Kidney (tissue), 14 donors: ENCODE data around the gene GRIA2. TPM values are rescaled to one million over a fixed set of nuclear protein-coding genes. Genes with fewer than 3 reads are reported as not detected.

Experiments
- DNase-seq, 5 donors: peaks; one replicate each; pipeline ENCODE4 v3.0.0-alpha.2; 2013 to 2020
- FAIRE-seq: peaks from 2 replicates; lab custom pipeline; 2012; peaks lifted over from hg19 to GRCh38; lab: Jason Lieb, UNC
- H3K27ac ChIP-seq, 2 donors: one replicate each; pipeline ENCODE4 v1.7.0; 2013; ENCODE audit warnings: low read depth in 2 of 2, low read length in 2 of 2, inconsistent platforms in 1 of 2
- H3K27me3 ChIP-seq: one replicate; pipeline ENCODE4 v1.7.1; 2013; ENCODE audit warnings: low read length, inconsistent platforms; ENCODE audit not compliant: control insufficient read depth, insufficient read depth
- H3K36me3 ChIP-seq, 3 donors: one replicate each; pipeline versions ENCODE4 v1.7.0 to v1.7.1; 2013; ENCODE audit warnings: low read length in 3 of 3, control low read depth in 1 of 3, inconsistent platforms in 1 of 3; ENCODE audit not compliant: insufficient read depth in 3 of 3, control insufficient read depth in 2 of 3
- H3K4me1 ChIP-seq, 3 donors: one replicate each; pipeline versions ENCODE4 v1.7.0 to v1.7.1; 2013; ENCODE audit warnings: low read length in 3 of 3, inconsistent platforms in 1 of 3, low read depth in 1 of 3; ENCODE audit not compliant: control insufficient read depth in 2 of 3, insufficient read depth in 2 of 3
- H3K4me3 ChIP-seq, 3 donors: one replicate each; pipeline versions ENCODE4 v1.7.0 to v1.8.1; 2013; ENCODE audit warnings: low read length in 3 of 3, control low read depth in 1 of 3, inconsistent platforms in 1 of 3
- H3K9ac ChIP-seq, 3 donors: one replicate each; pipeline versions ENCODE4 v1.7.0 to v1.7.1; 2013; ENCODE audit warnings: low read length in 3 of 3, control low read depth in 1 of 3, inconsistent platforms in 1 of 3
- H3K9me3 ChIP-seq, 3 donors: one replicate each; pipeline versions ENCODE4 v1.7.0 to v1.7.1; 2013; ENCODE audit warnings: low read length in 3 of 3, control low read depth in 1 of 3, inconsistent platforms in 1 of 3; ENCODE audit not compliant: control insufficient read depth in 2 of 3, insufficient read depth in 1 of 3
- intact Hi-C: fragments of 100-400 bp; cut with DNase I; formaldehyde crosslinking; loops from one replicate; pipeline ENCODE4 v1.11.1; 2022
- polyA plus RNA-seq: library from polyadenylated mRNA; stranded (reverse); fragments of 350-450 nt; fragmentation: Illumina TruSeq; extraction: RNeasy Lipid Tissue Mini Kit (QIAGEN cat#74804); gene quantifications from one replicate; pipeline ENCODE4 v1.2.3, GENCODE V29; 2014; ENCODE audit warnings: low read depth, low replicate concordance; ENCODE audit not compliant: insufficient read depth
- total RNA-seq: library from RNA; stranded (reverse); fragmentation: NEBNext Ultra II Directional; extraction: Animal tissue kit (Norgen Biotek cat#: 25700); gene quantifications from one replicate; pipeline ENCODE4 v1.2.1, GENCODE V29; 2021
- TF ChIP-seq, protein P1 (sequence below): IDR thresholded peaks from 3 replicates; pipeline ENCODE4 v1.5.1; 2012; ENCODE audit warnings: mild to moderate bottlenecking, moderate library complexity, borderline replicate concordance; ENCODE audit not compliant: insufficient read depth; ENCODE audit errors: extremely low read depth
- donor health status: control.
- donor health status: control.
- donor health status: control.
- donor health status: control.
- donor health status: control.
- donor health status: DM: yes; HTN: yes; CAD: no.
- donor health status: Normal renal cell carcinoma (clear cell type).

The GRIA2 gene
- total and polyA plus RNA-seq, 2 donors from 2014 or later, result 0.54 to 0.80 TPM

DNA sequence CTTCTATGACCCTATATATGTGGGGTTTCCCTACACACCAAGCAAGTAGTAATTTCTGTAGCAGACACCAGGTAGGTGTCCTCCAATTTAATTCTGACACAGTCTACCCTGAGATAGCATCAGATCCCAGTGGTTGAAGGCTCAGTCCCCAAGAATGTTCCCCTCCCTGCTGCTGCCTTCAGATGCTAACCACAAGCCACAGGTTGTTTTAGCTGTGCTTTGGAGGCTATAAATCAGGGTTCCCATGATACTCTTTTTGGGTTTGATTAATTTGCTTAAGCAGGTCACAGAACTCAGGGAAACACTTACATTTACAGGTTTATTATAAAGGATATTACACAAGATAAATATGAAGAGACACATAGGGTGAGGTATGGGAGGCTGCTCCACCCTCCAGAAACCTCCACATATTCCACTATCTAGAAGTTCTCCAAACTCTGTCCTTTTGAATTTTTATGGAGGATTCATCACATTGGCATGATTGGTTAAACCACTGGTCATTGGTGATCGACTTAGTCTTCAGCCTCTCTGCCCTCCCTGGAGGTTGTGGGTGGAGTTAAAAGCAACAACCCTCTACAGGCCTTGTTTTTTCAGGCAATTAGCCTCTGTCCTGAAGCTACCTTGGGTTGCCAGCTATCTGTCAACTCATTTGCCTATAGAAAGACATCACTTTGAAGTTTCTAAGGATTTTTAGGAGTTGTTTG lies 50.8 kb downstream of the GRIA2 start:
- no peak for DNase-seq
- H3K27ac ChIP-seq, result no peak overlapping the region
- intact Hi-C loops, result no loop called here
- no peaks in the 10 kb centered on the region for H3K36me3 ChIP-seq
- no peak overlapping the region for H3K9ac ChIP-seq
- TF ChIP-seq, protein P1, sequence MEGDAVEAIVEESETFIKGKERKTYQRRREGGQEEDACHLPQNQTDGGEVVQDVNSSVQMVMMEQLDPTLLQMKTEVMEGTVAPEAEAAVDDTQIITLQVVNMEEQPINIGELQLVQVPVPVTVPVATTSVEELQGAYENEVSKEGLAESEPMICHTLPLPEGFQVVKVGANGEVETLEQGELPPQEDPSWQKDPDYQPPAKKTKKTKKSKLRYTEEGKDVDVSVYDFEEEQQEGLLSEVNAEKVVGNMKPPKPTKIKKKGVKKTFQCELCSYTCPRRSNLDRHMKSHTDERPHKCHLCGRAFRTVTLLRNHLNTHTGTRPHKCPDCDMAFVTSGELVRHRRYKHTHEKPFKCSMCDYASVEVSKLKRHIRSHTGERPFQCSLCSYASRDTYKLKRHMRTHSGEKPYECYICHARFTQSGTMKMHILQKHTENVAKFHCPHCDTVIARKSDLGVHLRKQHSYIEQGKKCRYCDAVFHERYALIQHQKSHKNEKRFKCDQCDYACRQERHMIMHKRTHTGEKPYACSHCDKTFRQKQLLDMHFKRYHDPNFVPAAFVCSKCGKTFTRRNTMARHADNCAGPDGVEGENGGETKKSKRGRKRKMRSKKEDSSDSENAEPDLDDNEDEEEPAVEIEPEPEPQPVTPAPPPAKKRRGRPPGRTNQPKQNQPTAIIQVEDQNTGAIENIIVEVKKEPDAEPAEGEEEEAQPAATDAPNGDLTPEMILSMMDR, result no peak
- no peaks in the 10 kb centered on the region for H3K27me3 ChIP-seq
- no peaks in the 10 kb centered on the region for H3K4me1 ChIP-seq
- H3K9me3 ChIP-seq, result no peaks in the 10 kb centered on the region
- no peak for FAIRE-seq
- no peak overlapping the region for H3K4me3 ChIP-seq

DNA sequence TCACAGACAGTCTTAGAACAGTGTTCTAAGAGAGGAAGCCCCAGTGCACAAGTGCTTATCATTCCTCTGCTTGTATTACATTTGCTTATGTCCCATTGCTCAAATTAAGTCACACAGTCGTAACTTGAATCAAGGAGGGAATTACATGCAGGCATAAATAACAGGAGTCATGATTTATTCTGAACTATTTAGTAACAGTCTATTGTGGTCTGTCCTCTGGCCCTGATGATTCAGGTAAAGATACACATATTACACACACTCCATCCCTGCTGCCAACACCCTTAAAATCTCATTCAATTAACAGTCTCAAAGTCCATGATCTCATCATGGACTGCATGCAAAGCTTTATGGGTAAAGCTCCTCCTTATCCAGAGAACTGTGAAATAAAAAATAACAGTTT lies 60.1 kb downstream of the GRIA2 start:
- no peak for FAIRE-seq
- TF ChIP-seq, protein P1, result no peak
- DNase-seq, result no peak

DNA sequence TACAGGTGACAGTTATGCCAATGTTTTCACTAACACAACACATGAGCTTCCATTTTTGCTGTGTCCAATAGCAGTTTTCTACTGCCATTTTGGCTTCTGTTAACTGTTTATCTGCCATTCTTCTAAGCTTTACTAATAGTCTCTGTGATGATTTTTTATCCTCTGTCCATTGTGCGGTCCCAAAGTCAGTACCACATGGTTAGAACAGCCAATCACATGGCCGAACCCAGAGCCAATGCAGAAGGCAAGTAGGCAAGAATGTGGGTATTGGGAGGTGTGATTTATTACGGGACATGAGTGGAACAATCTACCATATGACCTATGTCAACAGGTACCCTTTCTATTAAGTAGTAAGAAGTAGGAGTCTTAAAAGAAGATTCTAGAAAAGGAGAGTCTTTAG lies 61.5 kb downstream of the GRIA2 start:
- H3K9me3 ChIP-seq, result no peaks in the 10 kb centered on the region
- H3K9ac ChIP-seq, result no peak overlapping the region
- no peaks in the 10 kb centered on the region for H3K4me1 ChIP-seq
- TF ChIP-seq, protein P1, result no peak
- no peaks in the 10 kb centered on the region for H3K27me3 ChIP-seq
- intact Hi-C loops, result no loop called here
- no peak overlapping the region for H3K4me3 ChIP-seq
- H3K36me3 ChIP-seq, result no peaks in the 10 kb centered on the region
- no peak overlapping the region for H3K27ac ChIP-seq
- DNase-seq (no peak), FAIRE-seq (no peak)

More for the DNA sequence above, 60.1 kb downstream of the GRIA2 start:
- Histone ChIP-seq H3K36me3 (no peaks in the 10 kb centered on the region), H3K27ac (no peak overlapping the region), H3K27me3 (no peaks in the 10 kb centered on the region), H3K4me1 (no peaks in the 10 kb centered on the region), H3K9me3 (no peaks in the 10 kb centered on the region), H3K4me3 (no peak overlapping the region), H3K9ac (no peak overlapping the region)
- intact Hi-C loops, result no loop called here

DNA sequence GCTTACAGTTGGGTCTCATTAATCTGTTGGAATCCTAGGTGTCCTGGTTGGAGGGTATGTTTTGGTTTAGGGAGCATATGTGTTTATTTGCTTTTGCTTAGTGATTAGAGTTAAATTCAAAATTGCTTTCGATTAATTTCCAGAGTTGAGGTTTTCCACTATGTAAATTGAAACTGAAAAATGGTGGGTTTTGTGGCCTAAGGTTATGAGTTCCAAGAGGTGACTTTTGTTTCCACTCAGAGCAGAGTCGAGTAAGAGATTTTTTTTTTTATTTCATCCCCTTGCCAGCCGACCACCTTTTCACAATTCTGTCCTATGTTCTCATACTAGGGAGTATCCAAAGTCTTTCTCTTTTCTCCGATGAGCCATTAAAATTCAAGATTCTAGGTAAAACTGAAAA lies 66.9 kb downstream of the GRIA2 start:
- H3K9ac ChIP-seq, result no peak overlapping the region
- H3K4me3 ChIP-seq, result no peak overlapping the region
- no peaks in the 10 kb centered on the region for H3K27me3 ChIP-seq
- no peak overlapping the region for H3K27ac ChIP-seq
- no peaks in the 10 kb centered on the region for H3K9me3 ChIP-seq
- no peaks in the 10 kb centered on the region for H3K4me1 ChIP-seq
- FAIRE-seq (no peak), DNase-seq (no peak)
- no peaks in the 10 kb centered on the region for H3K36me3 ChIP-seq
- TF ChIP-seq, protein P1, result no peak
- intact Hi-C loops, result no loop called here
